WTC11 (cell line): ENCODE data around the gene DAB2. TPM values are rescaled to one million over a fixed set of nuclear protein-coding genes. Genes with fewer than 3 reads are reported as not detected.

Experiments
- ATAC-seq: fragments of 200-7000 bp; cut with Tn5 transposase; 2 replicates; pipeline ENCODE4 v1.10.0; 2021; ENCODE audit warnings: mild to moderate bottlenecking, moderate library complexity
- CTCF ChIA-PET: fragments of 300-600 bp; sonication (Branson Sonifier 250); formaldehyde crosslinking; loops from one replicate; lab custom pipeline; 2021; ENCODE audit warnings: antibody characterized with exemption; lab: Charles Lee
- POLR2A ChIA-PET: fragments of 350-600 bp; sonication (Branson Sonifier 250); formaldehyde crosslinking; loops from one replicate; lab custom pipeline; 2021; ENCODE audit warnings: antibody characterized with exemption; lab: Charles Lee
- DNase-seq: peaks from one replicate; pipeline ENCODE4 v3.0.0; 2021; ENCODE audit warnings: low spot score
- H3K27ac Mint-ChIP-seq: 2 replicates; pipeline ENCODE4 v1.8.0; 2021; ENCODE audit warnings: mixed read lengths
- H3K27me3 Mint-ChIP-seq: 2 replicates; pipeline ENCODE4 v1.8.0; 2021; ENCODE audit warnings: low read depth, mild to moderate bottlenecking, moderate library complexity, mixed read lengths
- H3K36me3 Mint-ChIP-seq: 2 replicates; pipeline ENCODE4 v1.8.0; 2021; ENCODE audit warnings: mixed read lengths
- H3K4me1 Mint-ChIP-seq: 2 replicates; pipeline ENCODE4 v1.8.0; 2022; ENCODE audit warnings: mixed read lengths
- H3K4me3 Mint-ChIP-seq: 2 replicates; pipeline ENCODE4 v1.8.0; 2021; ENCODE audit warnings: mild to moderate bottlenecking, moderate library complexity, mixed read lengths
- H3K9me3 Mint-ChIP-seq: 2 replicates; pipeline ENCODE4 v1.8.0; 2021; ENCODE audit warnings: mixed read lengths
- AFF4 ChIP-seq: sonication (generic); formaldehyde crosslinking; IDR thresholded peaks from 2 replicates; pipeline ENCODE4 v1.8.1; 2023; ENCODE audit warnings: mild to moderate bottlenecking, missing genetic modification reagents, borderline replicate concordance
- ATF1 ChIP-seq: sonication (generic); formaldehyde crosslinking; IDR thresholded peaks from 2 replicates; pipeline ENCODE4 v1.8.1; 2023; ENCODE audit warnings: mild to moderate bottlenecking, moderate library complexity, missing genetic modification reagents
- CTCF ChIP-seq: fragments of 200-600 bp; IDR thresholded peaks from 2 replicates; pipeline ENCODE4 v1.8.0; 2022; ENCODE audit warnings: antibody characterized with exemption
- E2F4 ChIP-seq: sonication (generic); formaldehyde crosslinking; IDR thresholded peaks from 2 replicates; pipeline ENCODE4 v1.8.1; 2022; ENCODE audit warnings: low read depth, mild to moderate bottlenecking, moderate library complexity, missing genetic modification reagents, borderline replicate concordance
- ESRRA ChIP-seq: sonication (generic); formaldehyde crosslinking; IDR thresholded peaks from 2 replicates; pipeline ENCODE4 v1.8.1; 2022; ENCODE audit warnings: mild to moderate bottlenecking, missing genetic modification reagents, borderline replicate concordance
- GRHL2 ChIP-seq: fragments of 250-450 bp; sonication (Bioruptor Pico); IDR thresholded peaks from 2 replicates; pipeline ENCODE4 v1.8.0; 2022; ENCODE audit warnings: mild to moderate bottlenecking, moderate library complexity; ENCODE audit not compliant: insufficient replicate concordance, severe bottlenecking
- GTF2I ChIP-seq: fragments of 250-450 bp; sonication (Bioruptor Pico); conservative IDR thresholded peaks from 2 replicates; pipeline ENCODE4 v1.4.0; 2021; ENCODE audit warnings: mild to moderate bottlenecking
- HMGA2 ChIP-seq: fragments of 250-450 bp; sonication (Bioruptor Pico); IDR thresholded peaks from 2 replicates; pipeline ENCODE4 v1.4.0; 2021; ENCODE audit warnings: mild to moderate bottlenecking, moderate library complexity
- HMGXB4 ChIP-seq: sonication (generic); formaldehyde crosslinking; IDR thresholded peaks from 2 replicates; pipeline ENCODE4 v1.8.1; 2023; ENCODE audit warnings: mild to moderate bottlenecking, moderate library complexity, missing genetic modification reagents
- IRF1 ChIP-seq: sonication (generic); formaldehyde crosslinking; IDR thresholded peaks from 2 replicates; pipeline ENCODE4 v1.8.0; 2023; ENCODE audit warnings: missing genetic modification reagents
- MYBL2 ChIP-seq: sonication (generic); formaldehyde crosslinking; IDR thresholded peaks from 2 replicates; pipeline ENCODE4 v1.8.1; 2023; ENCODE audit warnings: mild to moderate bottlenecking, moderate library complexity, missing genetic modification reagents
- NFATC4 ChIP-seq: fragments of 250-450 bp; sonication (Bioruptor Pico); IDR thresholded peaks from 2 replicates; pipeline ENCODE4 v1.9.0; 2021; ENCODE audit warnings: mild to moderate bottlenecking
- NR1H2 ChIP-seq: sonication (generic); formaldehyde crosslinking; IDR thresholded peaks from 2 replicates; pipeline ENCODE4 v1.9.0; 2021; ENCODE audit warnings: mild to moderate bottlenecking, moderate library complexity, missing genetic modification reagents
- TCF7 ChIP-seq: sonication (generic); formaldehyde crosslinking; IDR thresholded peaks from 2 replicates; pipeline ENCODE4 v1.8.0; 2022; ENCODE audit warnings: mild to moderate bottlenecking, low read depth, missing genetic modification reagents, moderate library complexity
- ZNF121 ChIP-seq: sonication (generic); formaldehyde crosslinking; IDR thresholded peaks from 2 replicates; pipeline ENCODE4 v1.8.0; 2023; ENCODE audit warnings: missing genetic modification reagents
- ZNF219 ChIP-seq: sonication (generic); formaldehyde crosslinking; IDR thresholded peaks from 2 replicates; pipeline ENCODE4 v1.8.0; 2023; ENCODE audit warnings: missing genetic modification reagents, mild to moderate bottlenecking, borderline replicate concordance
- ZNF425 ChIP-seq: fragments of 250-450 bp; sonication (Bioruptor Pico); conservative IDR thresholded peaks from 2 replicates; pipeline ENCODE4 v1.9.0; 2021; ENCODE audit warnings: mild to moderate bottlenecking
- total RNA-seq: library from RNA; stranded (reverse); gene quantifications from 3 replicates; pipeline ENCODE4 v1.2.3, GENCODE V29; 2021

The DAB2 gene
- total RNA-seq, 1 experiment from 2014 or later, result 7.2 TPM

- TF ChIP-seq IRF1 (CRISPR knock-in tag) (no peak), NR1H2 (CRISPR knock-in tag) (no peak), ATF1 (CRISPR knock-in tag) (no peak), HMGXB4 (no peak), ESRRA (CRISPR knock-in tag) (no peak), ZNF425 (CRISPR knock-in tag) (no peak), HMGA2 (CRISPR knock-in tag) (no peak)
- TF ChIP-seq, all 79 proteins: peak for 0
These were observed 26.6 kb upstream of the DAB2 start (continued) for GRCh38 chr5:39451276-39451941.

GRCh38 chr5:39450487-39450886 is 25.7 kb upstream of the DAB2 start:
- Mint-ChIP-seq H3K27ac (no peak overlapping the region), H3K9me3 (no peaks in the 10 kb centered on the region), H3K27me3 (no peaks in the 10 kb centered on the region), H3K4me1 (peaks cover 10% of the 10 kb centered on the region), H3K36me3 (no peaks in the 10 kb centered on the region), H3K4me3 (no peak overlapping the region)
- TF ChIP-seq E2F4 (no peak), NFATC4 (CRISPR knock-in tag) (no peak), TCF7 (CRISPR knock-in tag) (no peak), ZNF219 (no peak), GTF2I (CRISPR knock-in tag) (no peak), MYBL2 (no peak), GRHL2 (CRISPR knock-in tag) (no peak), AFF4 (CRISPR knock-in tag) (no peak), ZNF121 (no peak), CTCF (no peak)
- DNase-seq, result no peak
- ATAC-seq, result no peak
- CTCF ChIA-PET, result no interaction called here
- POLR2A ChIA-PET, result interaction anchor here (0.7 kb wide), 1 partner anchor 26 kb away, joined by 3 read pairs; the partner anchor contains the start of gene DAB2
